HL-60/S4 treated with phorbol 12-myristate 13-acetate at 8.2 ng/mL for 4 days and 3 days (cell line): ENCODE measurements around the gene TRAPPC2L.
"Not testable (repeated sequence)": the region's sequence is repeated elsewhere in the genome, so short reads cannot be mapped to it uniquely, and the experiment has no call there.

Source experiments
- in situ Hi-C: fragments of 300-500 bp; cut with MboI; formaldehyde crosslinking; loops from 2 replicates; pipeline ENCODE4 v1.15.0; 2022; ENCODE audit warnings: low sequenced_read_pairs

TRAPPC2L gene

GRCh38 chr16:88888461-88889387 lies 31.8 kb downstream of the TRAPPC2L start:
- in situ Hi-C loops = no loop called here

GRCh38 chr16:88889702-88890352 lies 32.9 kb downstream of the TRAPPC2L start:
- in situ Hi-C loops = not testable (repeated sequence)

- in situ Hi-C loops = no loop called here
Measured at GRCh38 chr16:88891083-88891482, 34.2 kb downstream of the TRAPPC2L start.

- in situ Hi-C loops = no loop called here
Measured at GRCh38 chr16:88892065-88892464, 35.1 kb downstream of the TRAPPC2L start.

- in situ Hi-C loops = no loop called here
Measured at GRCh38 chr16:88893127-88893968, 36.4 kb downstream of the TRAPPC2L start.

GRCh38 chr16:88894266-88894665 lies 37.3 kb downstream of the TRAPPC2L start:
- in situ Hi-C loops = not testable (repeated sequence)

- in situ Hi-C loops = no loop called here
Measured at GRCh38 chr16:88894681-88895300, 37.9 kb downstream of the TRAPPC2L start.

GRCh38 chr16:88895335-88895734 lies 38.4 kb downstream of the TRAPPC2L start:
- in situ Hi-C loops = no loop called here

- in situ Hi-C loops = no loop called here
Measured at GRCh38 chr16:88896238-88897070, 39.5 kb downstream of the TRAPPC2L start.

- in situ Hi-C loops = no loop called here
Measured at GRCh38 chr16:88897696-88898425, 40.9 kb downstream of the TRAPPC2L start.

GRCh38 chr16:88899901-88900661 lies 43.2 kb downstream of the TRAPPC2L start:
- in situ Hi-C loops = no loop called here

- in situ Hi-C loops = no loop called here
Measured at GRCh38 chr16:88900662-88901052, 43.7 kb downstream of the TRAPPC2L start.

GRCh38 chr16:88901718-88902337 lies 44.9 kb downstream of the TRAPPC2L start:
- in situ Hi-C loops = no loop called here

- in situ Hi-C loops = no loop called here
Measured at GRCh38 chr16:88902744-88903143, 45.8 kb downstream of the TRAPPC2L start.

GRCh38 chr16:88903267-88903666 lies 46.3 kb downstream of the TRAPPC2L start:
- in situ Hi-C loops = no loop called here

GRCh38 chr16:88904676-88905365 lies 47.9 kb downstream of the TRAPPC2L start:
- in situ Hi-C loops = no loop called here

- in situ Hi-C loops = no loop called here
Measured at GRCh38 chr16:88905563-88905962, 48.6 kb downstream of the TRAPPC2L start.
